SU-DHL-6 (cell line): ENCODE data around the gene AQP6.

Source experiments
- H2AFZ ChIP-seq: fragments of 200-600 bp; sonication (generic); 2 replicates; pipeline ENCODE4 v1.6.1; 2014; ENCODE audit warnings: low read depth, mild to moderate bottlenecking, moderate library complexity, mixed read lengths, antibody characterized with exemption, low read length; ENCODE audit not compliant: severe bottlenecking
- H3F3A ChIP-seq: fragments of 200-600 bp; shearing (Covaris generic); 2 replicates; pipeline ENCODE4 v1.6.0; 2016; ENCODE audit warnings: antibody characterized with exemption, mild to moderate bottlenecking; ENCODE audit not compliant: insufficient read depth
- H3K27ac ChIP-seq: fragments of 200-600 bp; sonication (generic); 2 replicates; pipeline ENCODE4 v1.5.1; 2016; ENCODE audit warnings: low read depth, mild to moderate bottlenecking, low read length, moderate library complexity, mixed read lengths
- H3K27me3 ChIP-seq: fragments of 200-600 bp; sonication (generic), shearing (Covaris generic); 2 replicates; pipeline ENCODE4 v1.6.0; 2014; ENCODE audit warnings: mild to moderate bottlenecking, low read length
- H3K36me3 ChIP-seq: fragments of 200-600 bp; sonication (generic); 2 replicates; pipeline ENCODE4 v1.6.1; 2014; ENCODE audit warnings: mild to moderate bottlenecking, low read length, mixed read lengths
- H3K4me2 ChIP-seq: fragments of 300-600, 200-600 bp; shearing (Covaris generic), sonication (generic); 2 replicates; pipeline ENCODE4 v1.6.0; 2014; ENCODE audit warnings: low read length, low read depth, mild to moderate bottlenecking; ENCODE audit not compliant: poor library complexity, severe bottlenecking
- H3K4me3 ChIP-seq: fragments of 200-600 bp; sonication (generic); 2 replicates; pipeline ENCODE4 v1.5.1; 2014; ENCODE audit warnings: antibody characterized with exemption, low read length, mild to moderate bottlenecking, mixed read lengths; ENCODE audit not compliant: insufficient read depth, poor library complexity, severe bottlenecking
- H3K79me2 ChIP-seq: fragments of 200-600 bp; sonication (generic); 2 replicates; pipeline ENCODE4 v1.6.1; 2014; ENCODE audit warnings: mild to moderate bottlenecking, low read length, moderate library complexity; ENCODE audit not compliant: insufficient read depth
- H3K9ac ChIP-seq: fragments of 200-600 bp; sonication (generic); 2 replicates; pipeline ENCODE4 v1.7.0; 2014; ENCODE audit warnings: mild to moderate bottlenecking, low read length
- H3K9me2 ChIP-seq: fragments of 200-600 bp; sonication (generic); replicated peaks from 2 replicates; pipeline ENCODE4 v1.6.1; 2014; ENCODE audit warnings: low read length; ENCODE audit not compliant: insufficient read depth
- H3K9me3 ChIP-seq: fragments of 200-600 bp; sonication (generic); 2 replicates; pipeline ENCODE4 v1.6.1; 2014; ENCODE audit warnings: low read length, mixed read lengths; ENCODE audit not compliant: insufficient read depth
- H4K20me1 ChIP-seq: fragments of 200-600 bp; sonication (generic); 2 replicates; pipeline ENCODE4 v1.6.1; 2014; ENCODE audit warnings: low read depth, mild to moderate bottlenecking, antibody characterized with exemption, low read length, moderate library complexity, mixed read lengths
- EZH2phosphoT487 ChIP-seq: fragments of 200-600 bp; sonication (generic), shearing (Covaris generic); conservative IDR thresholded peaks from 2 replicates; pipeline ENCODE4 v1.6.1; 2018; ENCODE audit warnings: mild to moderate bottlenecking, antibody characterized with exemption, low read length, moderate library complexity, mixed read lengths
- TF ChIP-seq, protein P1 (sequence below): fragments of 200-600 bp; sonication (generic); IDR thresholded peaks from one replicate; pipeline ENCODE4 v1.5.1; 2017; ENCODE audit warnings: antibody characterized with exemption, mild to moderate bottlenecking, low read length, moderate library complexity; ENCODE audit not compliant: insufficient read depth, poor library complexity, severe bottlenecking

Gene AQP6

DNA sequence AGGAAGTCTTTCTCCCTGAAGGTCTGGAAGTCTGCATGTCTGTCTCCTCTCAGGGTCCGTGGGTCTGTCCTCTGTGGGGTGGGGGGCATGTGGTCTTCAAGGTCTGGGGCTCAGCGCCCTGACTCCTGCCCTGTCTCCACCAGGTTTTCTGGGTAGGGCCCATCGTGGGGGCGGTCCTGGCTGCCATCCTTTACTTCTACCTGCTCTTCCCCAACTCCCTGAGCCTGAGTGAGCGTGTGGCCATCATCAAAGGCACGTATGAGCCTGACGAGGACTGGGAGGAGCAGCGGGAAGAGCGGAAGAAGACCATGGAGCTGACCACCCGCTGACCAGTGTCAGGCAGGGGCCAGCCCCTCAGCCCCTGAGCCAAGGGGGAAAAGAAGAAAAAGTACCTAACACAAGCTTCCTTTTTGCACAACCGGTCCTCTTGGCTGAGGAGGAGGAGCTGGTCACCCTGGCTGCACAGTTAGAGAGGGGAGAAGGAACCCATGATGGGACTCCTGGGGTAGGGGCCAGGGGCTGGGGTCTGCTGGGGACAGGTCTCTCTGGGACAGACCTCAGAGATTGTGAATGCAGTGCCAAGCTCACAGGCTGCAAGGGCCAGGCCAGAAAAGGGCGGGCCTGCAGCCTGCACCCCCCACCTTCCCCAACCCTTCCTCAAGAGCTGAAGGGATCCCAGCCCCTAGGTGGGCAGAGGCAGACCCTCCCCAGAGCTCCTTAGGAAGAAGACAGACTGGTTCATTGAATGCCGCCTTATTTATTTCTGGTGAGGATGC, 7.7 kb upstream of the AQP6 start:
- no peaks in the 10 kb centered on the region for H4K20me1 ChIP-seq
- no peak overlapping the region for H3K4me3 ChIP-seq
- H3K79me2 ChIP-seq: no peaks in the 10 kb centered on the region
- no peaks in the 10 kb centered on the region for H3K9me3 ChIP-seq
- H3K4me2 ChIP-seq: no peak overlapping the region
- H3F3A ChIP-seq: no peaks in the 10 kb centered on the region
- H3K36me3 ChIP-seq: no peaks in the 10 kb centered on the region
- H3K9me2 ChIP-seq: no peaks in the 10 kb centered on the region
- H3K27ac ChIP-seq: no peak overlapping the region
- no peak overlapping the region for H3K9ac ChIP-seq
- no peak overlapping the region for H2AFZ ChIP-seq
- TF ChIP-seq, protein P1, sequence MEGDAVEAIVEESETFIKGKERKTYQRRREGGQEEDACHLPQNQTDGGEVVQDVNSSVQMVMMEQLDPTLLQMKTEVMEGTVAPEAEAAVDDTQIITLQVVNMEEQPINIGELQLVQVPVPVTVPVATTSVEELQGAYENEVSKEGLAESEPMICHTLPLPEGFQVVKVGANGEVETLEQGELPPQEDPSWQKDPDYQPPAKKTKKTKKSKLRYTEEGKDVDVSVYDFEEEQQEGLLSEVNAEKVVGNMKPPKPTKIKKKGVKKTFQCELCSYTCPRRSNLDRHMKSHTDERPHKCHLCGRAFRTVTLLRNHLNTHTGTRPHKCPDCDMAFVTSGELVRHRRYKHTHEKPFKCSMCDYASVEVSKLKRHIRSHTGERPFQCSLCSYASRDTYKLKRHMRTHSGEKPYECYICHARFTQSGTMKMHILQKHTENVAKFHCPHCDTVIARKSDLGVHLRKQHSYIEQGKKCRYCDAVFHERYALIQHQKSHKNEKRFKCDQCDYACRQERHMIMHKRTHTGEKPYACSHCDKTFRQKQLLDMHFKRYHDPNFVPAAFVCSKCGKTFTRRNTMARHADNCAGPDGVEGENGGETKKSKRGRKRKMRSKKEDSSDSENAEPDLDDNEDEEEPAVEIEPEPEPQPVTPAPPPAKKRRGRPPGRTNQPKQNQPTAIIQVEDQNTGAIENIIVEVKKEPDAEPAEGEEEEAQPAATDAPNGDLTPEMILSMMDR: no peak
- TF ChIP-seq EZH2phosphoT487: no peak
- no peaks in the 10 kb centered on the region for H3K27me3 ChIP-seq

- no peaks in the 10 kb centered on the region for H3K9me2 ChIP-seq
- no peak overlapping the region for H3K4me2 ChIP-seq
- no peaks in the 10 kb centered on the region for H3K79me2 ChIP-seq
- H2AFZ ChIP-seq: no peak overlapping the region
- no peak overlapping the region for H3K9ac ChIP-seq
- H3K27ac ChIP-seq: no peak overlapping the region
- no peaks in the 10 kb centered on the region for H4K20me1 ChIP-seq
- TF ChIP-seq, protein P1: no peak
- no peak for TF ChIP-seq EZH2phosphoT487
- H3K36me3 ChIP-seq: no peaks in the 10 kb centered on the region
- H3F3A ChIP-seq: no peaks in the 10 kb centered on the region
- H3K4me3 ChIP-seq: no peak overlapping the region
- H3K27me3 ChIP-seq: no peaks in the 10 kb centered on the region
- H3K9me3 ChIP-seq: no peaks in the 10 kb centered on the region
These were observed 6.9 kb upstream of the AQP6 start for GRCh38 chr12:49965836-49966235.

DNA sequence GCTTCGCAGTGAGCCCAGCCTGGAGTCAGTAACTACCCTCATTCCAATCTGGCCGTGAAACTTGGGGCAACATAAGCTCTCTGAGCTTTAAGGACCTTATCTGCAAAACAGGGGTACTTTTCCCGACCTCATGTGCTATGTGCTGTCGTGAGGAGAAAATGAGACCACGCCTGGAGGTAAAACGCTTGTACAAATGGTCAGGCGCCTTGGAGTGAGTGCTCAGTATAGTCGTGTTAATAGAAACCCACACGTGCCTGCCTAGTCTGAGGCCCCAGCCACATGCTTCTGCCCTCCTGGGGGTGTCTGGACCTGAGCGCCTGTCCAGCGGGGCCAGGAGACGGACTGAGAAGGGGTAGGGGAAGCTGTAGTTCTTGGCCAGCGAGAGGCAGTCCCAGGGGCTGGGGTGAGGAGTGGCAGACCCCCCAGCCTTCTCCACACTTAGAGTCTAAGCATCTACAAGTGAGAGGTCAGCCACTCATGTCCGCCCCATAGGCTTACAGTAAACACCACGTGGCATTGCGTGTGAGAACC, 6.2 kb upstream of the AQP6 start:
- no peak overlapping the region for H3K4me3 ChIP-seq
- no peaks in the 10 kb centered on the region for H4K20me1 ChIP-seq
- H3K79me2 ChIP-seq: no peaks in the 10 kb centered on the region
- no peak overlapping the region for H3K4me2 ChIP-seq
- H3K27me3 ChIP-seq: no peaks in the 10 kb centered on the region
- H3K9me3 ChIP-seq: no peaks in the 10 kb centered on the region
- H3F3A ChIP-seq: no peaks in the 10 kb centered on the region
- TF ChIP-seq, protein P1: no peak
- no peak for TF ChIP-seq EZH2phosphoT487
- H3K27ac ChIP-seq: no peak overlapping the region
- no peaks in the 10 kb centered on the region for H3K9me2 ChIP-seq
- H3K9ac ChIP-seq: no peak overlapping the region
- H2AFZ ChIP-seq: no peak overlapping the region
- H3K36me3 ChIP-seq: no peaks in the 10 kb centered on the region
